ENCODE results near the gene RYR3.

DNA sequence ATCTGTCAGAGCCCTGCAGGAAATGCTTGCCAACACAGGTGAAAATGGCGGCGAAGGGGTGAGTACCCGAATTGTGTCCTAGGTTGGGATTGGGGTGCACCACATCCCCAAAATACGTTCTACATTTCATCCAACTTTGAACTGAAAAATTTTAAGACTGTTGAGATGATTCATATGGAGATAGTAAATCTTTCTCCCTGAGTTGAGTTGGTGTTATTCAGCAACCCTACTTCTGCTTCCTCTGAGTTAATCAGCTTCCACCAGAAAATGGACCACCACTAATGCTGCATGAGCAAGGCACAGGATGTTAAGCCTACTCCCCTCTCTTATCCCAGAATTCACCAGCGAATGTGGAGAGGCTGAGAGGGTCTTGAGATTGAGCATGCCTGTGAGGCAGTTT, 192.9 kb downstream of the RYR3 start:
- TF ChIP-seq, protein P1, sequence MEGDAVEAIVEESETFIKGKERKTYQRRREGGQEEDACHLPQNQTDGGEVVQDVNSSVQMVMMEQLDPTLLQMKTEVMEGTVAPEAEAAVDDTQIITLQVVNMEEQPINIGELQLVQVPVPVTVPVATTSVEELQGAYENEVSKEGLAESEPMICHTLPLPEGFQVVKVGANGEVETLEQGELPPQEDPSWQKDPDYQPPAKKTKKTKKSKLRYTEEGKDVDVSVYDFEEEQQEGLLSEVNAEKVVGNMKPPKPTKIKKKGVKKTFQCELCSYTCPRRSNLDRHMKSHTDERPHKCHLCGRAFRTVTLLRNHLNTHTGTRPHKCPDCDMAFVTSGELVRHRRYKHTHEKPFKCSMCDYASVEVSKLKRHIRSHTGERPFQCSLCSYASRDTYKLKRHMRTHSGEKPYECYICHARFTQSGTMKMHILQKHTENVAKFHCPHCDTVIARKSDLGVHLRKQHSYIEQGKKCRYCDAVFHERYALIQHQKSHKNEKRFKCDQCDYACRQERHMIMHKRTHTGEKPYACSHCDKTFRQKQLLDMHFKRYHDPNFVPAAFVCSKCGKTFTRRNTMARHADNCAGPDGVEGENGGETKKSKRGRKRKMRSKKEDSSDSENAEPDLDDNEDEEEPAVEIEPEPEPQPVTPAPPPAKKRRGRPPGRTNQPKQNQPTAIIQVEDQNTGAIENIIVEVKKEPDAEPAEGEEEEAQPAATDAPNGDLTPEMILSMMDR (conservative IDR thresholded peaks at IDR 0.05; ENCODE audit: low read depth, low read length): no peak
- TF ChIP-seq EZH2 (IDR thresholded peaks at IDR 0.05; ENCODE audit: borderline replicate concordance, low read depth, low read length, poor library complexity, severe bottlenecking): no peak

Measured in A673 (cell line).